Common myeloid progenitor, CD34-positive (primary cell): ENCODE measurements around the gene REXO1.

Source experiments
- CTCF ChIA-PET: fragments of 350-600 bp; sonication (Branson Sonifier 250); formaldehyde crosslinking; loops from one replicate; lab custom pipeline; 2021; ENCODE audit warnings: antibody characterized with exemption; lab: Charles Lee
- POLR2A ChIA-PET: fragments of 350-600 bp; sonication (Branson Sonifier 250); formaldehyde crosslinking; loops from one replicate; lab custom pipeline; 2021; ENCODE audit warnings: antibody characterized with exemption; lab: Charles Lee
- DNase-seq, 3 donors: peaks; one replicate each; pipeline versions ENCODE4 v3.0.0 to v3.0.0-alpha.2; 2013
- H3K27ac ChIP-seq, 2 experiments: 1 replicate in 1 of 2; 2 replicates in 1 of 2; pipeline ENCODE4 v1.7.0; 2013; ENCODE audit warnings: inconsistent platforms in 2 of 2, low read length in 2 of 2, mild to moderate bottlenecking in 2 of 2, low read depth in 1 of 2, moderate library complexity in 1 of 2; ENCODE audit not compliant: severe bottlenecking in 2 of 2, insufficient read depth in 1 of 2, poor library complexity in 1 of 2
- H3K27me3 ChIP-seq, 5 experiments: replicated peaks in 2 of 5; 1 replicate in 3 of 5; 2 replicates in 2 of 5; pipeline versions ENCODE4 v1.6.1 to v1.7.0; 2013; ENCODE audit warnings: low read length in 4 of 5, mild to moderate bottlenecking in 2 of 5, moderate library complexity in 2 of 5, inconsistent platforms in 1 of 5; ENCODE audit not compliant: insufficient read depth in 5 of 5, control insufficient read depth in 4 of 5
- H3K36me3 ChIP-seq, 4 experiments: 1 replicate in 2 of 4; 2 replicates in 2 of 4; pipeline versions ENCODE4 v1.6.1 to v1.7.0; 2013; ENCODE audit warnings: low read length in 3 of 4, control low read depth in 1 of 4, mild to moderate bottlenecking in 1 of 4; ENCODE audit not compliant: control insufficient read depth in 4 of 4, insufficient read depth in 4 of 4
- H3K4me1 ChIP-seq, 4 experiments: 1 replicate in 3 of 4; 2 replicates in 1 of 4; pipeline versions ENCODE4 v1.6.1 to v1.7.1; 2013; ENCODE audit warnings: low read length in 3 of 4, mild to moderate bottlenecking in 3 of 4, control low read depth in 1 of 4, inconsistent platforms in 1 of 4, moderate library complexity in 1 of 4; ENCODE audit not compliant: control insufficient read depth in 4 of 4, insufficient read depth in 4 of 4; ENCODE audit errors: control extremely low read depth in 1 of 4
- H3K4me3 ChIP-seq, 7 experiments: 1 replicate in 4 of 7; 2 replicates in 3 of 7; pipeline versions ENCODE4 v1.5.1 to v1.7.0; 2013; ENCODE audit warnings: mild to moderate bottlenecking in 7 of 7, low read length in 6 of 7, moderate library complexity in 6 of 7, inconsistent platforms in 2 of 7, low read depth in 2 of 7, control low read depth in 1 of 7; ENCODE audit not compliant: insufficient read depth in 4 of 7, control insufficient read depth in 1 of 7; ENCODE audit errors: extremely low read depth in 1 of 7
- H3K9me3 ChIP-seq, 5 experiments: 1 replicate in 4 of 5; 2 replicates in 1 of 5; pipeline versions ENCODE4 v1.6.1 to v1.7.1; 2013; ENCODE audit warnings: low read length in 4 of 5, mild to moderate bottlenecking in 2 of 5, inconsistent platforms in 1 of 5, low read depth in 1 of 5, moderate library complexity in 1 of 5; ENCODE audit not compliant: control insufficient read depth in 4 of 5, insufficient read depth in 2 of 5; ENCODE audit errors: control extremely low read depth in 1 of 5
- WGBS: methylation state at CpG from one replicate; pipeline ENCODE4 v1.1.5; 2013; ENCODE audit not compliant: insufficient coverage; 5-methylcytosine and 5-hydroxymethylcytosine counted together

Gene REXO1

DNA sequence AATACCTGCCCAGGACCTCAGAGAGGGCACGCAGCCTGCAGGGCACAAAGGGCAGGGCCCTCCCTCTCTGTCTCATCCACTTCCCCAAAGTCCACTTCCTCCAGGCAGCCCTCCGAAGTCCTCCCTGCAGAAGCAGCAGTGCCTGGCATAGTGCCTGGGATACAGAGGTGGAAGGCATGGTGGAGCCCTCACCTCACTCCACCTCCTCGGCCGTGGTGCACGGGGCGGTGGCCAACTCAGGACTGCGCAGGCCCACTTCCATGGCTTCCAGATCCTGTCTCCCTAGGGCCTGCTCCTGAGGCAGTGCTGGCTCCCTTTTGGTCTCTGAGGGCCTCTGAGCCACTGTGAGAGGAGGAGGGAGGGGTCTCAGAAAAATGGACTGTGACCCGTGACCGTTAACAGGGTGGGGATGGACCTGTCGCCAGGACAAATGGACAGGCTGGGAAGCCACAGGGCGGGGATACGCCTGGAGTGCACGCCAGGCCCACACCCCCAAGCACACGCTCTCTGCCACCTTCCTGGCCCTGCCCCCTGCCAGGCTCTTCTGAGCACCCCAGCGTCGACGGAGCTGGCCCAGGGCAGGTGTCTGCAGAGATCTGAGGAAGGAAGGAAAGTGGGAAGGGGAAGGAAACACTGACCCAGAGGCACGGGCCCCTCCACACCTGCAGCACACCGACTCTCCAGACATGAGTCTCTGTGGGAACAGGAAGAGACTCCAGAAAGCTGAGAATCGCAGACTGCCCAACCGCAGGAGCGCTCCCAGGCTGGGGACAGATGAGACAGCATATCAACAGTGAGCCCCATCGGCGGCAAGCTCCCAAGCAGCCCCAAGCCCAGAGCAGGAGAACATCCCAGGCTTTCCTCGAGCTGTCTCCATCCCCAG lies 8.4 kb downstream of the REXO1 start:
- 76% methylated on average over 9 of the region's 25 CpGs for WGBS
- H3K36me3 ChIP-seq = peaks cover 0 to 37% (median 7%) of the 10 kb centered on the region in 4 experiments
- no peak overlapping the region for H3K4me3 ChIP-seq
- peaks cover 0 to 34% (median 22%) of the 10 kb centered on the region in 4 experiments for H3K4me1 ChIP-seq
- CTCF ChIA-PET = interaction anchor here (0.9 to 7.7 kb wide), 3 partner anchors 11 to 31 kb away, joined by 3 to 80 read pairs (median 50); no protein-coding TSS in a partner anchor
- H3K27ac ChIP-seq = peak overlapping the region in 1 of 2 experiments; percentile 38
- no peaks in the 10 kb centered on the region for H3K9me3 ChIP-seq
- no peaks in the 10 kb centered on the region for H3K27me3 ChIP-seq
- no peak for DNase-seq
- POLR2A ChIA-PET = no interaction called here

DNA sequence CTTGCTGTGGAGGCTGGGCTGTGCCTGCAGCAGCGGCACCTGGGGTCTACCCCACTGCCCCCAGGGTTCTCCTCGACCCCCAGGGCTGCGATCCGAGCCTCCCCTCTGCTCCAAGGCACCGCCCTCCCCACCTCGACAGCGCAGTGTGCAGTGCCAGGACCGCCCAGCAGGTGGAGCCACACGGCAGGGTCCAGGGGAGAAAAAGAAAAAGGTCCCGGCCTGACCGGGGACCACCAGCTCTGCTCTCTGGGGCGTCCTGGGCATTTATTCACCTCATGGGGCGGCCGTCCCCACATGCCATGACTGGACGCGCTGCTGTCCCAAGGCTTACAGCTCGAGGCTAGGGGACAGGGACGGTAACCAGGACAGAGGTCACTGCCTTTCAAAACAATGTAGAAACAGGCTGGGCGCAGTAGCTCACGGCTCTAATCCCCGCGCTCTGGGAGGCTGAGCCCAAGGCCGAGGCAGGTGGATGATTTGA lies 10.6 kb downstream of the REXO1 start:
- ChIA-PET POLR2A (no interaction called here), CTCF (interaction anchor here (0.7 to 7.7 kb wide), 11 partner anchors 9 to 292 kb away, joined by 3 to 80 read pairs (median 4); no protein-coding TSS in a partner anchor)
- Histone ChIP-seq H3K36me3 (peaks cover 0 to 35% (median 6%) of the 10 kb centered on the region in 4 experiments), H3K9me3 (no peaks in the 10 kb centered on the region), H3K27ac (peak overlapping the region in 1 of 2 experiments; percentile 64), H3K27me3 (no peaks in the 10 kb centered on the region), H3K4me1 (peaks cover 0 to 27% (median 19%) of the 10 kb centered on the region in 4 experiments), H3K4me3 (no peak overlapping the region)
- WGBS = 61% methylated on average over 20 of the region's 23 CpGs
- peak; percentile 33 to 63 (median 55) for DNase-seq

DNA sequence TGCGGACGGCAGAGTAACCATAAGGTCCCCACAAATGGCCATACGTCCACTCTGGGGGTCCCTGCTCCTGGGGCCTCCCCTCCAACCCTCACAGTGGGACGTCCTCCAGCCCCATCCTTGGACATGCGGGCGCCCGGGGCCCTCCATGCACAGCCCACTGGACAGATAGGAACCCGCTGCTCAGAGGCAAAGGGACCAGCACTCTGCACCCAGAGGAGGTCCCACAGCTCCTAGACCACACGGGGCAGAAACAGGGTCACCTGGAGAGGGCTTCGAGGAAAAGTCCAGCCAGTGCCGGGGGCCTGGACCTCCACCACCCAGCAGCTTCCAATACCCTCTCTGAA lies 11.1 kb downstream of the REXO1 start:
- H3K4me3 ChIP-seq = no peak overlapping the region
- WGBS = 84% methylated on average over 11 of the region's 11 CpGs
- H3K9me3 ChIP-seq = no peaks in the 10 kb centered on the region
- H3K27me3 ChIP-seq = no peaks in the 10 kb centered on the region
- ChIA-PET CTCF (interaction anchor here (0.9 to 7.7 kb wide), 8 partner anchors 9 to 291 kb away, joined by 3 to 80 read pairs (median 6); no protein-coding TSS in a partner anchor), POLR2A (interaction anchor here (2.2 kb wide), 1 partner anchor 12 kb away, joined by 5 read pairs; the partner anchor contains the start of gene REXO1)
- H3K27ac ChIP-seq = peak overlapping the region in 1 of 2 experiments; percentile 64
- no peak for DNase-seq
- peaks cover 0 to 26% (median 17%) of the 10 kb centered on the region in 4 experiments for H3K4me1 ChIP-seq
- H3K36me3 ChIP-seq = peaks cover 0 to 38% (median 6%) of the 10 kb centered on the region in 4 experiments

DNA sequence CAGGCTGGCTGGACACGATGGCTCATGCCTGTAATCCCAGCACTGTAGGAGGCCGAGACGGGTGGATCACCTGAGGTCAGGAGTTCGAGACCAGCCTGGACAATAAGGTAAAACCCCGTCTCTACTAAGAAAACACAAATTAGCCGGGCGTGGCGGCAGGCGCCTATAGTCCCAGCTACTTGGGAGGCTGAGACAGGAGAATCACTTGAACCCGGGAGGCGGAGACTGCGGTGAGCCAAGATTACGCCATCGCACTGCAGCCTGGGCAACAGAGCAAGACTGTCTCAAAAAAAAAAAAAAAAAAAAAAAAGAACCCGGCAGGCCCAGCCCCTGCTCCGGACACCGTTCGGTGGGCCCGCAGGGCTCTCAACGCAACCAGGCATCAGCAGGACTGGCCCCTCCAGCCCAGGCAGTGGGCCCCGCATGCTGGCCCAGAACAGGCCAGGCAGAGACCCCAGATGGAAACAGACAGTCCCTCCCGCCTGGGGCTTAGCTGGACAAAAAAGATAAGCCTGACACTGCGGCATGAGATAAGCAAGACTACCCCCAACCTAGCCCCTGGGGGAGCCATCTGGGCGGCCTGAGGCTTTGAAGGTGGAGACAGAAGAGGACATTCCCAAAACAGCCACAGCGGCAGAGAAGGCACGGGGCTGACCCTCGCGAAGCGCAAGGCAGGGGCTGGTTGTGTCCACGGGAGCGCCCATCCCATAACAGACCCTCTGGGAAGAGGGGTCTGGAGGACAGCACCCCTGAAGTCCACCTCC lies 11.6 kb downstream of the REXO1 start:
- CTCF ChIA-PET = interaction anchor here (0.6 to 7.7 kb wide), 6 partner anchors 10 to 94 kb away, joined by 3 to 80 read pairs (median 14); no protein-coding TSS in a partner anchor
- H3K4me1 ChIP-seq = peaks cover 0 to 25% (median 16%) of the 10 kb centered on the region in 4 experiments
- H3K36me3 ChIP-seq = peaks cover 0 to 42% (median 6%) of the 10 kb centered on the region in 4 experiments
- no peaks in the 10 kb centered on the region for H3K27me3 ChIP-seq
- POLR2A ChIA-PET = interaction anchor here (2.2 kb wide), 1 partner anchor 12 kb away, joined by 5 read pairs; the partner anchor contains the start of gene REXO1
- H3K27ac ChIP-seq = peak overlapping the region in 1 of 2 experiments; percentile 64
- no peaks in the 10 kb centered on the region for H3K9me3 ChIP-seq
- no peak for DNase-seq
- 94% methylated on average over 24 of the region's 31 CpGs for WGBS
- H3K4me3 ChIP-seq = no peak overlapping the region

DNA sequence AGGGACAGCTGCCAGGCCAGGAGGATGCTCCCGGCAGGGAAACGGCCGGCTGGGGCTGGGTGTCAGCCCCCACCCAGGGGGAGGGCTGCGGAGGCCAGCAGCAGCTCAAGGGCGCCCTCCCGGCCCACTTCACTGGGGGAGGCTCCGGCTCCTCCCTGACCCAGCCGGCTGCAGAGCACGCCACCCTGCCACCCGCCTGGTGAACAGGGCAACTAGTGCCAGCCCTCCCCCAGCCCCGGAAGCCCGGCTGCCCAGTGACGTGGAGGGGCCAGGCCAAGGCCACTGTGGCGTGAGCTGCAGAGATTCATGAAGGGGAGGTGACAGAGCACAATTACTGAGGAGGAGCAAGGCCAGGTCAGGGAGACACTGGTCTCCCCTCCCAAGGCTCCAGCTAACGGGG lies 14.7 kb downstream of the REXO1 start:
- no peaks in the 10 kb centered on the region for H3K9me3 ChIP-seq
- peaks cover 7 to 49% (median 15%) of the 10 kb centered on the region in 4 experiments for H3K36me3 ChIP-seq
- H3K4me1 ChIP-seq = peaks cover 0 to 5% (median 4%) of the 10 kb centered on the region in 4 experiments
- H3K4me3 ChIP-seq = no peak overlapping the region
- 95% methylated on average over 14 of the region's 15 CpGs for WGBS
- H3K27me3 ChIP-seq = no peaks in the 10 kb centered on the region
- ChIA-PET CTCF (interaction anchor here (0.8 to 1.6 kb wide), 2 partner anchors 8 to 32 kb away, joined by 3 to 5 read pairs; no protein-coding TSS in a partner anchor), POLR2A (no interaction called here)
- H3K27ac ChIP-seq = no peak overlapping the region
- no peak for DNase-seq

DNA sequence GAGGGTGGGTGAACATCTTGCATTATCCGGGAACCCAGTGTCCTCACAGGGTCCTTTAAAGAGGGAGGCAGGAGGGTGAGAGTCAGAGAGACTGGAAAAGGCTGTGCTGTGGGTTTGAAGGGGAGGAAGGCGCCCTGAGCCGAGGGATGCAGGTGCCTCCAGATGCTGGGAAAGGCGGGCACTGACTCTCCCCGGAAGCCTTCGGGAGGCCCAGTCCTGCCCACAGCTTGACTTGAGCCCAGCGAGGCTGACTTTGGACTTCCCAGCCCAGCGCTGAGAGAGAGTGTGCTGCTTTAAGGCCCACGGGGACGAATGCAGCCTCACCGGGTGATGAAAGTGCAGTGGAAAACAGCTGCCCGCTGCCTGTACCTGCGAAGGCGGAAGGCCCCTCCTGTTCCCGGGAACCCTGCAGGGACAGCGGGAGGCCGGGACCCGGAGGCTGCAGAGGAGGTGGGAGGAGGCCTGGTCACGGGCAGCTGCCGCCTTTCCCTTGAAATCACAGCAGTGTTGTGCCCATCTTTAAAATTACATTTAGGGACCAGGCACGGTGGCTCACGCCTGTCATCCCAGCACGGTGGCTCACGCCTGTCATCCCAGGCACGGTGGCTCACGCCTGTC lies 16.1 kb downstream of the REXO1 start:
- 92% methylated on average over 24 of the region's 26 CpGs for WGBS
- Histone ChIP-seq H3K4me1 (peaks cover 0 to 1% (median 0%) of the 10 kb centered on the region in 4 experiments), H3K4me3 (no peak overlapping the region), H3K27ac (no peak overlapping the region), H3K27me3 (no peaks in the 10 kb centered on the region), H3K36me3 (peaks cover 7 to 59% (median 18%) of the 10 kb centered on the region in 4 experiments), H3K9me3 (no peaks in the 10 kb centered on the region)
- ChIA-PET POLR2A (no interaction called here), CTCF (interaction anchor here (0.7 to 1.6 kb wide), 2 partner anchors 10 to 14 kb away, joined by 3 to 5 read pairs; no protein-coding TSS in a partner anchor)
- no peak for DNase-seq
